Mucosa of gallbladder (tissue), 1 donor: Measurements from ENCODE around the gene GSAP. TPM values are rescaled to one million over a fixed set of nuclear protein-coding genes. Genes with fewer than 3 reads are reported as not detected.
"Not testable (repeated sequence)": the region's sequence is repeated elsewhere in the genome, so short reads cannot be mapped to it uniquely, and the experiment has no call there.

Experiments
- DNase-seq: peaks from one replicate; pipeline ENCODE4 v3.0.0-alpha.2; 2020; ENCODE audit warnings: low spot score
- total RNA-seq: library from RNA; stranded (reverse); gene quantifications from one replicate; pipeline ENCODE4 v1.2.1, GENCODE V29; 2021
- donor health status: DM: no; HTN: no; CAD: no.

Gene GSAP
- total RNA-seq, 1 donor from 2014 or later, result 23.9 TPM

GRCh38 chr7:77360104-77360503, 56.0 kb downstream of the GSAP start:
- no peak for DNase-seq

- DNase-seq, result no peak
Measured at GRCh38 chr7:77359599-77359998, 56.5 kb downstream of the GSAP start.

GRCh38 chr7:77354914-77355313, 61.2 kb downstream of the GSAP start:
- no peak for DNase-seq

GRCh38 chr7:77354484-77354883, 61.7 kb downstream of the GSAP start:
- no peak for DNase-seq

GRCh38 chr7:77353911-77354310, 62.2 kb downstream of the GSAP start:
- DNase-seq, result no peak

- no peak for DNase-seq
Measured at GRCh38 chr7:77353407-77353721, 62.8 kb downstream of the GSAP start.

GRCh38 chr7:77352665-77353406, 63.3 kb downstream of the GSAP start:
- no peak for DNase-seq

GRCh38 chr7:77351539-77352004, 64.6 kb downstream of the GSAP start:
- no peak for DNase-seq

- no peak for DNase-seq
Measured at GRCh38 chr7:77349141-77349540, 67.0 kb downstream of the GSAP start.

GRCh38 chr7:77348371-77348813, 67.8 kb downstream of the GSAP start:
- peak; percentile 22 for DNase-seq

- DNase-seq, result no peak
Measured at GRCh38 chr7:77346441-77346840, 69.7 kb downstream of the GSAP start.

- DNase-seq, result not testable (repeated sequence)
Measured at GRCh38 chr7:77345426-77345825, 70.7 kb downstream of the GSAP start.

GRCh38 chr7:77339726-77340125, 76.4 kb downstream of the GSAP start:
- no peak for DNase-seq

- DNase-seq, result no peak
Measured at GRCh38 chr7:77338883-77339629, 77.1 kb downstream of the GSAP start.

- DNase-seq, result no peak
Measured at GRCh38 chr7:77338260-77338659, 77.9 kb downstream of the GSAP start.

GRCh38 chr7:77337456-77337990, 78.6 kb downstream of the GSAP start:
- DNase-seq, result no peak

- DNase-seq, result no peak
Measured at GRCh38 chr7:77335581-77335980, 80.6 kb downstream of the GSAP start.

GRCh38 chr7:77334039-77334438, 82.1 kb downstream of the GSAP start:
- not testable (repeated sequence) for DNase-seq

GRCh38 chr7:77331938-77332695, 84.0 kb downstream of the GSAP start:
- DNase-seq, result peak; percentile 64

- no peak for DNase-seq
Measured at GRCh38 chr7:77330169-77330882, 85.8 kb downstream of the GSAP start.

GRCh38 chr7:77329466-77330168, 86.5 kb downstream of the GSAP start:
- DNase-seq, result no peak
